NCI-H2171 treated with DMSO at 0.1 percent for 48 hours (cell line): ENCODE results near the gene TTC22.

Experiments
- DNase-seq: peaks from one replicate; lab custom pipeline; 2025; lab: John Stamatoyannopoulos, UW

TTC22 gene

GRCh38 chr1:54834007-54834541 lies 33.0 kb upstream of the TTC22 start:
- DNase-seq: no peak

- no peak for DNase-seq
These were observed 32.0 kb upstream of the TTC22 start for GRCh38 chr1:54833121-54833520.

DNA sequence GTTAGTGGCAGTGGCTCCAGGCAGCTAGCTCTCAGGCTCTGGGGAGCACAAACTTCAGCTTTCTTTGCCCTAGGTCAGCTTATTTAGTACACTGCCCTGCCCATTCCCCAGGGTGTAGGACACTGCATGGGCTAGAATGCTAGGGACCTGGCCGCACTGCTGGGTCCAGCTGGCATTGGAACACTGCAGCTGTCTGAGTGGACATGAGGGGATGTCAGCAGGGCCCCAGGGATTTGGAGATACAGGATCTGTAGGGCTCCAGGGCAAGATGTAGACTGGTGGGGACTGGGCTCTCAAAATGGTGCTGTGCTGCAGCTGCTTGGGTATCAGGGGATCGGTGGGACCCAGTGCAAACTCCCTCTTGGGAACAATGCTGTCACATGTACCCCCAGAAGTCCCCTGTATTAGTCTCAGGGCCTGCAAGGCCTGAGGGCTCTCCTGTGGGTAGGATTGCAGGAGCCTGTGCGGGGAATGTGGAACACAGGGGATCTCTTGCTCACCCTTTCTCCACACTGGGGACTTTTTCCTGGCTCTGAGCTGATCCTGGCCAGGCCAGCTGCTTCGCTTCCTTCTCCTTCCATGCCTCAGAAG lies 25.2 kb upstream of the TTC22 start:
- no peak for DNase-seq

GRCh38 chr1:54825696-54826095 lies 24.6 kb upstream of the TTC22 start:
- DNase-seq: no peak

GRCh38 chr1:54823670-54824069 lies 22.5 kb upstream of the TTC22 start:
- DNase-seq: no peak

DNA sequence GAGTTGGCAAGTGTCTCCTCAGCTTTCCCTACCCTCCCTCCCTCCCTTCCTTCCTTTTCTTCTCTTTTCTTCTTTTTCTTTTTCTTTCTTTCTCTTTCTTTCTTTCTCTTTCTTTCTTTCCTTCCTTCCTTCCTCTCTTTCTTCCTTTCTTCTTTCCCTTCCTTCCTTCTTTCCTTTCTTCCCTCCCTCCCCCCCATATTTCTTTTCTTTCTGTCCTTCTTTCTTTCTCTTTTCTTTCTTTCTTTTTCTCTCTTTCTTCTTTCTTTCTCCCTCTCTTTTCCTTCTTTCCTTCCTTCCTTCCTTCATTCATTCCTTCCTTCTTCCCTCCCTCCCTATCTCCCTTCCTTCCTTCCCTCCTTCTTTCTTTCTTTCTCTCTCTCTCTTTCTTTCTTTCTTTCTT lies 18.6 kb upstream of the TTC22 start:
- DNase-seq: no peak

- DNase-seq: no peak
These were observed 18.0 kb upstream of the TTC22 start for GRCh38 chr1:54819195-54819536.

GRCh38 chr1:54818461-54819194 lies 17.5 kb upstream of the TTC22 start:
- DNase-seq: no peak

DNA sequence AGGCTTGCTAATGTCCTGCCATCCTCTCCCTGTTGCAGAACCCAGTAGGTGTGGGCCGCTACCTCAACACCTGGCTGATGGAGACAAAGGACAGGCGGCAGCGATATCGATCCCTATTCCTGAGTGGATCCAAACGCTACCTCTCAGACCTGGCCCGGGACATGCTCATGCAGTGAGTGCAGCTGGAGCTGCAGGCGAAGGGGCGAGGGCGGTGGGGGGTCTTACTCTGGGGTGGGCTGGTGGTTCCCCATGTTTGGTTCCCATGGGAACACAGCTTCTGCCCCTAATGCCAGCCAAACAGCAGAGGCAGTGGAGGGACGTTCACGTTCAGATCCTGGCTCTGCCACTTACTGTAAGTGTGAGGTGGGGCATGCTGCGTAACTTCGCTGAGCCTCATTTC lies 15.8 kb upstream of the TTC22 start:
- no peak for DNase-seq

DNA sequence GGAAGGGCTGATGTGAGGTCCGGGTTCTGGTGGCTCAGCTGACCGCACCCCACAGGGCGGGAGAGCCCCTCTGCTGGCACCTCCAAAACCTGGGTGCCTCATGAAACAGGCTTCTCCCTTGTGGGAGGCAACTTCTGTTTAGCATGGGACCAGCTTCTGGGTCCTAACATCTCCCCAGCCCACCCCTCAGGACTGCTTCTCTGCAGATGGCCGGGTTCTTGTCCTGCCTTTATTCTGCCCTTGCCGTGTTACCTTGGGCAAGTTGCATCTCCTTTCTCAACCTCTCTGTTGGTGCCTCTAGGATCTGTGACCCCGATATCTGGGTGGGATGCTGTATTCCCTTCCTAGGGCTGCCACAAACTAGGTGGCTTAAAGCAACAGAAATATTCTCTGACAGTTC lies 15.0 kb upstream of the TTC22 start:
- no peak for DNase-seq

GRCh38 chr1:54815086-54815876 lies 14.2 kb upstream of the TTC22 start:
- DNase-seq: peak; percentile 70

GRCh38 chr1:54814571-54814970 lies 13.4 kb upstream of the TTC22 start:
- no peak for DNase-seq

GRCh38 chr1:54814126-54814498 lies 13.0 kb upstream of the TTC22 start:
- no peak for DNase-seq

GRCh38 chr1:54813485-54814125 lies 12.5 kb upstream of the TTC22 start:
- DNase-seq: no peak

DNA sequence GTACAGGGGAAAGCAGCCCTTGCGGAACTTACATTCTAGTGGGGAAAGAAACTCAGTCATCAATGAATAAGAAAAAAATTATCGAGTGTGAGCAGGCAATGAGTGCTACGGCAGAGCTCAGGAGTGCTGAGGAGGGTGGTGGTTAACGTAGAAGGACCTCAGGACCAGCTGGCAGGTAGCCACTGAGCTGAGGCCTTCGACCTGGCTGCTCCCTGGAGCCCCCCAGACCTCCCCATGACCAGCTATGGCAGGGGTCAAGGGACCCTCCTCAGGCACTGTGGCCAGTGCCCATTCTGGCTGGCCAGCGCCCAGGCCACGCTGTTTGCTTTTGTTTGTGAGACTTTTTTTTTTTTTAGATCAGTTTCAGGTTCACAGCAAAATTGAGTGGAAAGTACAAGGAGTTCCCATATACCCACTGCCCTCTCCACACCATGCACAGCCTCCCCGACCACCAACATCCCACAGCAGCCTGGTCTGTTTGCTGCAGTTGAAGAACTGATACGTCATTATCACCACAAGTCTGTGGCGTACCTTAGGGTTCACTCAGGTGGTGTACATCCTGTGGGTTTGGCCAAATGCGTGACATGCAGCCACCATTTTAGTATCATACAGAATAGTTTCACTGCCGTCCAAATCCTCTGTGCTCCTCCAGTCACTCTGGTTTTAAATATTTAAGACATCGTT lies 11.8 kb upstream of the TTC22 start:
- DNase-seq: no peak

GRCh38 chr1:54811739-54812655 lies 10.9 kb upstream of the TTC22 start:
- DNase-seq: no peak

GRCh38 chr1:54811066-54811465 lies 9.9 kb upstream of the TTC22 start:
- DNase-seq: no peak

DNA sequence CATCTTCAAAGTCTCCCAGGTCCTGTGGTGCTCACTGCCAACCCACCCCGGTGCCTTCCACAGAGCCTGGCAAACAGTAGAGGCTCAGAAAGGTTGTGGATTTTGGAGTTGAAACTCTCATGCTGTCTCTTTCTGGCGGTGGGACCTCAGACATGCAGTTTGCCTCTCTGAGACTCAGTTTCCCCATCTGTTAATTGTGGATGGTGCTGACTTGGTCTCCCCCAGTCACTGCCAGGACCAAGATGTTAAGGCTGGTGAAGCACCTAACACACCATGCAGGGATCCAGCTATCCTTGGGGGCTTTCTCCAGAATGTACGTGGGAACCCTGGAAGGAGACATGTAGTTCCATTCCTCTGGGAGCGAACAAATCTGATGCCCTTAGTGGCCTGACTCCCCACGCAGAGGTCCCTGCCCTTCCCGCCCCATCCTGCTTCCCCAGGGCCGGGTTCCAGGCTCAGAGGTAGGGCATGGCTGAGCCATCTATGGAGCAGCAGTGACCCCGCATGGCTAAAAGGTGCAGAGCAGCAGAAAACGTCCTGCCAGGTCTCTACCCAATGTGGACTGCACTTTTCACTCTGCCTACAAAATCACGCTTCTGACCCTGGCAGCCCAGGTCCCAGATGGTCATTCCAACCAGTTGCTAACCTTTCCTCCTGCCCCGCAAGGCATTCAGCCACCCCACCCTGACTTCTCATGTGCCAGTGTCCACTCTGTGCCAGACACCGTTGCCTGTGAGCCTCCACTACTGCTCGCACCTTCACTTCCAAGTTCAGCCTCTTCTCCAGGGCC lies 9.2 kb upstream of the TTC22 start:
- peak; percentile 61 for DNase-seq

- DNase-seq: no peak
These were observed 8.5 kb upstream of the TTC22 start for GRCh38 chr1:54809496-54810074.
